ENCODE data around the gene APOBEC2.

The APOBEC2 gene

GRCh38 chr6:41049955-41050354 lies 3.0 kb upstream of the APOBEC2 start:
- Histone ChIP-seq H3K4me1 (ENCODE audit: control insufficient read depth, insufficient read depth, low read length) (peaks cover 5% of the 10 kb centered on the region), H3K9me3 (ENCODE audit: control insufficient read depth, insufficient read depth, low read length) (no peaks in the 10 kb centered on the region), H3K27me3 (ENCODE audit: control insufficient read depth, insufficient read depth, low read length) (no peaks in the 10 kb centered on the region), H3K4me3 (ENCODE audit: low read depth, low read length) (no peak overlapping the region), H3K36me3 (ENCODE audit: control insufficient read depth, insufficient read depth, low read length) (peaks cover 3% of the 10 kb centered on the region), H3K9ac (ENCODE audit: low read depth, low read length) (no peak overlapping the region)

GRCh38 chr6:41050536-41050935 lies 2.5 kb upstream of the APOBEC2 start:
- Histone ChIP-seq H3K9me3 (ENCODE audit: control insufficient read depth, insufficient read depth, low read length) (no peaks in the 10 kb centered on the region), H3K27me3 (ENCODE audit: control insufficient read depth, insufficient read depth, low read length) (no peaks in the 10 kb centered on the region), H3K36me3 (ENCODE audit: control insufficient read depth, insufficient read depth, low read length) (peaks cover 3% of the 10 kb centered on the region), H3K4me3 (ENCODE audit: low read depth, low read length) (no peak overlapping the region), H3K4me1 (ENCODE audit: control insufficient read depth, insufficient read depth, low read length) (peaks cover 5% of the 10 kb centered on the region), H3K9ac (ENCODE audit: low read depth, low read length) (no peak overlapping the region)

- Histone ChIP-seq H3K27me3 (ENCODE audit: control insufficient read depth, insufficient read depth, low read length) (no peaks in the 10 kb centered on the region), H3K36me3 (ENCODE audit: control insufficient read depth, insufficient read depth, low read length) (peaks cover 3% of the 10 kb centered on the region), H3K4me1 (ENCODE audit: control insufficient read depth, insufficient read depth, low read length) (peaks cover 4% of the 10 kb centered on the region), H3K4me3 (ENCODE audit: low read depth, low read length) (no peak overlapping the region), H3K9me3 (ENCODE audit: control insufficient read depth, insufficient read depth, low read length) (no peaks in the 10 kb centered on the region), H3K9ac (ENCODE audit: low read depth, low read length) (no peak overlapping the region)
These were observed 1.1 kb upstream of the APOBEC2 start for GRCh38 chr6:41051873-41052272.

GRCh38 chr6:41054511-41054910 lies 1.5 kb downstream of the APOBEC2 start:
- Histone ChIP-seq H3K9ac (ENCODE audit: low read depth, low read length) (no peak overlapping the region), H3K4me3 (ENCODE audit: low read depth, low read length) (no peak overlapping the region), H3K27me3 (ENCODE audit: control insufficient read depth, insufficient read depth, low read length) (no peaks in the 10 kb centered on the region), H3K9me3 (ENCODE audit: control insufficient read depth, insufficient read depth, low read length) (no peaks in the 10 kb centered on the region), H3K36me3 (ENCODE audit: control insufficient read depth, insufficient read depth, low read length) (peaks cover 3% of the 10 kb centered on the region), H3K4me1 (ENCODE audit: control insufficient read depth, insufficient read depth, low read length) (peaks cover 12% of the 10 kb centered on the region)

GRCh38 chr6:41055149-41055548 lies 2.1 kb downstream of the APOBEC2 start:
- no peak overlapping the region for H3K9ac ChIP-seq (ENCODE audit: low read depth, low read length)

GRCh38 chr6:41056768-41057490 lies 3.9 kb downstream of the APOBEC2 start:
- H3K4me1 ChIP-seq (ENCODE audit: control insufficient read depth, insufficient read depth, low read length), result peaks cover 12% of the 10 kb centered on the region

More at GRCh38 chr6:41055149-41055548, 2.1 kb downstream of the APOBEC2 start:
- Histone ChIP-seq H3K4me1 (ENCODE audit: control insufficient read depth, insufficient read depth, low read length) (peaks cover 12% of the 10 kb centered on the region), H3K4me3 (ENCODE audit: low read depth, low read length) (no peak overlapping the region), H3K9me3 (ENCODE audit: control insufficient read depth, insufficient read depth, low read length) (no peaks in the 10 kb centered on the region), H3K27me3 (ENCODE audit: control insufficient read depth, insufficient read depth, low read length) (no peaks in the 10 kb centered on the region), H3K36me3 (ENCODE audit: control insufficient read depth, insufficient read depth, low read length) (peaks cover 3% of the 10 kb centered on the region)

GRCh38 chr6:41058783-41059181 lies 5.8 kb downstream of the APOBEC2 start:
- no peak overlapping the region for H3K4me3 ChIP-seq (ENCODE audit: low read depth, low read length)
- no peaks in the 10 kb centered on the region for H3K9me3 ChIP-seq (ENCODE audit: control insufficient read depth, insufficient read depth, low read length)
- no peaks in the 10 kb centered on the region for H3K36me3 ChIP-seq (ENCODE audit: control insufficient read depth, insufficient read depth, low read length)
- H3K9ac ChIP-seq (ENCODE audit: low read depth, low read length), result no peak overlapping the region
- peaks cover 10% of the 10 kb centered on the region for H3K4me1 ChIP-seq (ENCODE audit: control insufficient read depth, insufficient read depth, low read length)
- no peaks in the 10 kb centered on the region for H3K27me3 ChIP-seq (ENCODE audit: control insufficient read depth, insufficient read depth, low read length)

More at GRCh38 chr6:41056768-41057490, 3.9 kb downstream of the APOBEC2 start:
- Histone ChIP-seq H3K27me3 (ENCODE audit: control insufficient read depth, insufficient read depth, low read length) (no peaks in the 10 kb centered on the region), H3K36me3 (ENCODE audit: control insufficient read depth, insufficient read depth, low read length) (no peaks in the 10 kb centered on the region), H3K9ac (ENCODE audit: low read depth, low read length) (no peak overlapping the region), H3K9me3 (ENCODE audit: control insufficient read depth, insufficient read depth, low read length) (no peaks in the 10 kb centered on the region), H3K4me3 (ENCODE audit: low read depth, low read length) (no peak overlapping the region)

- Histone ChIP-seq H3K9me3 (ENCODE audit: control insufficient read depth, insufficient read depth, low read length) (no peaks in the 10 kb centered on the region), H3K9ac (ENCODE audit: low read depth, low read length) (no peak overlapping the region), H3K4me3 (ENCODE audit: low read depth, low read length) (no peak overlapping the region), H3K27me3 (ENCODE audit: control insufficient read depth, insufficient read depth, low read length) (no peaks in the 10 kb centered on the region), H3K36me3 (ENCODE audit: control insufficient read depth, insufficient read depth, low read length) (no peaks in the 10 kb centered on the region), H3K4me1 (ENCODE audit: control insufficient read depth, insufficient read depth, low read length) (peaks cover 10% of the 10 kb centered on the region)
These were observed 6.6 kb downstream of the APOBEC2 start for GRCh38 chr6:41059556-41059955.

GRCh38 chr6:41061196-41061726 lies 8.3 kb downstream of the APOBEC2 start:
- H3K36me3 ChIP-seq (ENCODE audit: control insufficient read depth, insufficient read depth, low read length), result no peaks in the 10 kb centered on the region
- no peaks in the 10 kb centered on the region for H3K9me3 ChIP-seq (ENCODE audit: control insufficient read depth, insufficient read depth, low read length)
- H3K4me3 ChIP-seq (ENCODE audit: low read depth, low read length), result no peak overlapping the region
- peaks cover 8% of the 10 kb centered on the region for H3K4me1 ChIP-seq (ENCODE audit: control insufficient read depth, insufficient read depth, low read length)
- H3K27me3 ChIP-seq (ENCODE audit: control insufficient read depth, insufficient read depth, low read length), result no peaks in the 10 kb centered on the region
- H3K9ac ChIP-seq (ENCODE audit: low read depth, low read length), result no peak overlapping the region

- Histone ChIP-seq H3K4me1 (ENCODE audit: control insufficient read depth, insufficient read depth, low read length) (peaks cover 8% of the 10 kb centered on the region), H3K27me3 (ENCODE audit: control insufficient read depth, insufficient read depth, low read length) (no peaks in the 10 kb centered on the region), H3K4me3 (ENCODE audit: low read depth, low read length) (no peak overlapping the region), H3K9me3 (ENCODE audit: control insufficient read depth, insufficient read depth, low read length) (no peaks in the 10 kb centered on the region), H3K36me3 (ENCODE audit: control insufficient read depth, insufficient read depth, low read length) (no peaks in the 10 kb centered on the region), H3K9ac (ENCODE audit: low read depth, low read length) (no peak overlapping the region)
These were observed 9.1 kb downstream of the APOBEC2 start for GRCh38 chr6:41062056-41062455.

GRCh38 chr6:41063884-41064285 lies 10.9 kb downstream of the APOBEC2 start:
- Histone ChIP-seq H3K4me3 (ENCODE audit: low read depth, low read length) (no peak overlapping the region), H3K9ac (ENCODE audit: low read depth, low read length) (no peak overlapping the region), H3K36me3 (ENCODE audit: control insufficient read depth, insufficient read depth, low read length) (no peaks in the 10 kb centered on the region), H3K4me1 (ENCODE audit: control insufficient read depth, insufficient read depth, low read length) (peaks cover 4% of the 10 kb centered on the region), H3K27me3 (ENCODE audit: control insufficient read depth, insufficient read depth, low read length) (no peaks in the 10 kb centered on the region), H3K9me3 (ENCODE audit: control insufficient read depth, insufficient read depth, low read length) (no peaks in the 10 kb centered on the region)

- no peaks in the 10 kb centered on the region for H3K27me3 ChIP-seq (ENCODE audit: control insufficient read depth, insufficient read depth, low read length)
- no peaks in the 10 kb centered on the region for H3K36me3 ChIP-seq (ENCODE audit: control insufficient read depth, insufficient read depth, low read length)
- no peak overlapping the region for H3K9ac ChIP-seq (ENCODE audit: low read depth, low read length)
- H3K4me1 ChIP-seq (ENCODE audit: control insufficient read depth, insufficient read depth, low read length), result no peaks in the 10 kb centered on the region
- no peaks in the 10 kb centered on the region for H3K9me3 ChIP-seq (ENCODE audit: control insufficient read depth, insufficient read depth, low read length)
- H3K4me3 ChIP-seq (ENCODE audit: low read depth, low read length), result no peak overlapping the region
These were observed 11.8 kb downstream of the APOBEC2 start for GRCh38 chr6:41064841-41065240.

All from iPS-15b (cell line).